SKM-1 (cell line): ENCODE results near the gene KLRC1.
"Not testable (repeated sequence)": the region's sequence is repeated elsewhere in the genome, so short reads cannot be mapped to it uniquely, and the experiment has no call there.

Source experiments
- DNase-seq: peaks from one replicate; lab custom pipeline; 2025; ENCODE audit not compliant: unreplicated experiment; lab: John Stamatoyannopoulos, UW

Gene KLRC1

DNA sequence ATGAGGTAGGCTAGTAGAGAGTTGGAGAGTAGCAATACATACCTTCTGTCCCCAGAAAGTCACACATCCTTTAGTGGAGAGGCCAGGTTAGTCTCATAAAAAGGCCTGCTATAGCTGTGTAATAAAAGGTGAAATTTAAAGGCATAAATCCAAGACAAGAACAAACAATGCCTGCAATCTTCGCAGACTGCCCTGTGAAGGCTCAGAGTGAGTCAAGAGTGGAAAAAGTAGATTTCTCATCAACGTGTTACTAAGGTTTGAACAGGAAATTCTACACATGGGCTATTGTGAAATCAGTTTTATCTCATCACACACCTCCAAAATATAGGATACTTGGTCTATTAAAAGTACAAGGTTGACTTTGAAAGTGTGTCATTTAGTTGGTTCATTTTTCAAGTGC lies at the start of gene KLRC1:
Gene KLRC1, minus strand, starts transcription at position 222 of the 400 bp plus-strand sequence. CDS start 2,221 bp downstream, outside the sequence.
- DNase-seq: no peak

DNA sequence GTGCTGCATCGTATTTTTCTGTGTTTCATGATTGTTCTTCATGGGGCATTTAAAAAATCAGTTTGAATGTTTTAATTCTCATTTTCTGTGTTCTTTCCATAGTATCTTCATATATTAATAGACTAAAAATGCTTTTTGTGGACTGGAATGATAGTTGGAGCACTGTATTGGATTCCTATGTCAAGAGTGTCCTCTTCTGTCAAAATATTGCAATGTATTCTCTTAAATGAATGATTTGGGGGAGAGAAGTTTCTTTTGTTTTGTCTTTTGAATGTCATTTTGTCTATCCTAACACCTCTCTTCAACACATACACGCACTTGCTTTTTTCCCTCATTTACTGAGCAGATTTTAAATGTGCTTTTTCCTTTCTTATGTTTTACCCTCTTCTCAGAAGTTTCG lies 47.9 kb upstream of the KLRC1 start:
- no peak for DNase-seq

DNA sequence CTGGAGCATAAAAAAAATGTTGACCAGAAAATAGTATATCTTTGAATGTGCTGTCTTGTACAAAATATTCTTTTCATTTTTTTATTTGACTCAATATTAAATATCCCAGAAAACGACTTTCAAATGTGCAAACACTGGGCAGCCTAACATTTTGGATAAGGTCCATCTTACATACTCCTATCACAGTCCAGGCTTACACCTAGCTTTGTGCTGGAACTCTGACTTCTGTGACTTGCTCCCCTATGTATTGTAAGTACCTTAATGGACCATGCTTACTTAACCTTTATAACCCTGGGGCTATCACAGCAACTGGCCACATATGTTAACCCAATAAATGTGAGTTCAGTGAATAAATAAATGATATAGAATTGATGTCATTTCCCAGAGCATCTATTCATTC lies 44.9 kb upstream of the KLRC1 start:
- DNase-seq: no peak

DNA sequence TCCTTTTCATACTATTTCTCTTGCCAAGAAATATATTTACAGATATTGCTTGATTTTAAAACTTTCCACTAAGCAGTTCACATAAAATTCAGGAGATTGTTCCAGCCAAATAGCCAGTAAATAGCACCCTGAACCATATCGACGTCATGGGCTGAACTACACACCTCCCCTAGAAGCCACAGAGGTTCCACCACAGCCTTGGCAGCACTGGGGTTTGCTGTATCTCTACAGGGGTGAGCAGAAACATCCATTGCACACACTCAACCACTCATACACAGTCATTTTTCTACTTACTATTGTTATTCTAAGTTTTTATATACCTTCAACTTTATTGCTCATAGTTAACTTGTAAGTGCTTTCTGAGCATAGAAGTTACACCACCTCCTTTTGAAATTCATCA lies 44.4 kb upstream of the KLRC1 start:
- no peak for DNase-seq

DNA sequence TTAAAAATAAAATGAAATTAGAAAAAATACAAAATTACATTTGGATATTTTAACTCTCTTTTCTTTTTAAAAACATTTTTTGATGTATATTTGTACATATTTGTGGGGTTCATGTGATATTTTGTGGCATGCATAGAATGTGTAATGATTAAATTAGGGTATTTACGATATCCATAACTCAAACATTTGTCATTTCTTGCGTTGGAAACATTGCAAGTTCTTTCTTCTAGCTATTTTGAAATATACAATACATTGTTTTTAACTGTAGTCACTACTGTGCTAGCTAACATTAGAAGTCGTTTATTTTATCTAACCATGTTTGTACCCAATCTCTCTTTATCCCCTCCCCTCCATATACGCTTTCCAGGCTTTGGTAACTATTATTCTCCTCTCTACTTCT lies 38.6 kb upstream of the KLRC1 start:
- no peak for DNase-seq

DNA sequence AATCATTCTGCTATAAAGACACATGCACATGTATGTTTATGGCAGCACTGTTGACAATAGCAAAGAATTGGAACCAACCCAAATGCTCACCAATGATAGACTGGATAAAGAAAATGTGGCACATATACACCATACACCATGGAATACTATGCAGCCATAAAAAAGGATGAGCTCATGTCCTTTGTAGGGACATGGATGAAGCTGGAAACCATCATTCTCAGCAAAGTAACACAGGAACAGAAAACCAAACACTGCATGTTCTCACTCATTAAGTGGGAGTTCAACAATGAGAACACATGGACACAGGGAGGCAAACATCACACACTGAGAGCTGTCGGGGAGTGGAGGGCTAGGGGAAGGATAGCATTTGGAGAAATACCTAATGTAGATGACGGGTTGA lies 34.2 kb upstream of the KLRC1 start:
- DNase-seq: not testable (repeated sequence)

DNA sequence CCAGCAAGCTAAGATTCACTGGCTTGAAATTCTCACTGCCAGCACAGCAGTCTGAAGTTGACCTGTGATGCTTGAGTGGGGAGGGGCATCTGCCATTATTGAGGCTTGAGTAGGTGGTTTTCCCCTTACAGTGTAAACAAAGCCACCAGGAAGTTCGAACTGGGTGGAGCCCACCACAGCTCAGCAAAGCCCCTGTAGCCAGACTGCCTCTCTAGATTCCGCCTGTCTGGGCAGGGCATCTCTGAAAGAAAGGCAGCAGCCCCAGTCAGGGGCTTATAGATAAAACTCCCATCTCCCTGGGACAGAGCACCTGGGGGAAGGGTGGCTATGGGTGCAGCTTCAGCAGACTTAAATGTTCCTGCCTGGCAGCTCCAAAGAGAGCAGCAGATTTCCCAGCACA lies 28.7 kb upstream of the KLRC1 start:
- DNase-seq: not testable (repeated sequence)

DNA sequence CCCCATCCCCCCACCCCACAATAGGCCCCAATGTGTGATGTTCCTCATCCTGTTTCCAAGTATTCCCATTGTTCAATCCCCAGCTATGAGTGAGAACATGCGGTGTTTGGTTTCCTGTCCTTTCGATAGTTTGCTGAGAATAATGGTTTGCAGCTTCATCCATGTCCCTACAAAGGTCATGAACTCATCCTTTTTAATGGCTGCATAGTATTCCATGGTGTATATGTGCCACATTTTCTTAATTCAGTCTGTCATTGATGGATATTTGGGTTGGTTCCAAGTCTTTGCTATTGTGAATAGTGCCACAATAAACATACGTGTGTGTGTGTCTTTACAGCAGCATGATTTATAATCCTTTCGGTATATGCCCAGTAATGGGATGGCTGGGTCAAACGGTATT lies 19.6 kb upstream of the KLRC1 start:
- DNase-seq: not testable (repeated sequence)

DNA sequence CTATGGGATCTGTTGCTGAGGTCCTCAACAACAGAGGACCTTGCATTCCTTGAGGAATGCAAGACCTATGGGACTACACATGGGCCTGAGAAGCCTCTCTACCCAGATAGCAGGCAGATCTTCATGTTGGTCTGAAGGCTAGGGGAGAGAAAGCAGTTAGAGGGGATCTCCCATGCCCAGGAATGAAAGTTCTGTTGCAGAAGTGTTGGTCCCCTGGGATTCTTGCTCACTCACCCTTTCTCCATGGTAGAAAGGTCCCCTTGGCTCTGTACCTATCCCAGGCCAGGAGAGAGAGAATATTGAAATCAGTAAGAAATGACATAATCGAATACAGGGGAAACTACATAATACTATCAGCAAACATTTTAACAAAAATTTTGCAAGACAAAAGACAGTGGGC lies 16.5 kb upstream of the KLRC1 start:
- no peak for DNase-seq

DNA sequence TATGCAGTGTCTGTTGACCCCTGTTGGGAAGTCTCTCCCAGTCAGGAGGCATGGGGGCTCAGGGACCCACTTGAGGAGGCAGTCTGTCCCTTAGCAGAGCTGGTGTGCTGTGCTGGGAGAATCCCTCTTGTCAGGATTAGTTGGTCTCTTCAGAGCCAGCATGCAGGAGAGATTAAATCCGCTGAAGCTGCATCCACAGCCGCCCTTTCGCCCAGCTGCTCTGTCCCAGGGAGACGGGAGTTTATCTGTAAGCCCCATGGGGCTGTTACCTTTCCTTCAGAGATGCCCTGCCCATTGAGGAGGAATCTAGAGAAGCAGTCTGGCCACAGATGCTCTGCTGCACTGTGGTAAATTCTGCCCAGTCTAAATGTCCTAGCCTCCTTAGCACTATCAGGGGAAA lies 13.1 kb upstream of the KLRC1 start:
- no peak for DNase-seq

DNA sequence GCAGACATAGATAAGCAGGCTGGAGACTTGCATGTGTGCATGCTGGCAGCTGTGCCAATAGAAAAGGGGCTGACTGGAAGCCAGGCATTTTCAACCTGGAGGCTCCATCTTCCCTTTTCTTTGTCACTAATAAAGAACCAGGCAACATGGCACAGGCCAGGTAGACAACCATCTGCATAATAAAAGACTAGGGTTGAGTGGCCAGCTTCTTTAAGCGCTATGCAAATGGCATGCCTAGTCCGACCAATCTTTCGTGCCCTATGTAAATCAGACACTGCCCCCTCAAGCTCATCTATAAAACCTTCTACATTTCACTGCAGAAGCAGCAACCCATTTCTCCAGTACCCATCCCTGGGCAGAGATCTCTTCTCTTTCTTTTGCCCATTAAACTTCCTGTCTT lies 4.6 kb upstream of the KLRC1 start:
- DNase-seq: no peak

DNA sequence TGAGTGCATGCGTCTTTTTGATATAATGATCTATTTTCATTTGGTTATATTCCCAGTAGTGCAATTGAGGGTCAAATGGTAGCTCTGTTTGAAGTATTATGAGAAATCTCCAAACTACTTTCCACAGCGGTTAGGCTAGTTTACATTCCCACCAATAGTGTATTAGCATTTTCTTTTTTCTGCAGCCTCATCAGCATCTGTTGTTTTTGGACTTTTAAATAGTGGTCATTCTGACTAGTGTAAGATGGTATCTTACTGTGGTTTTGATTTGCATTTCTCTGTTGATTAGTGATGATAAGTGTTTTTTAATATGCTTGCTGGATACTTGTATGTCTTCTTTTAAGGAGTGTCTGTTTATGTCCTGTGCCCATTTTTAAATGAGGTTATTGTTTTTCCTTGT lies 3.7 kb upstream of the KLRC1 start:
- no peak for DNase-seq

DNA sequence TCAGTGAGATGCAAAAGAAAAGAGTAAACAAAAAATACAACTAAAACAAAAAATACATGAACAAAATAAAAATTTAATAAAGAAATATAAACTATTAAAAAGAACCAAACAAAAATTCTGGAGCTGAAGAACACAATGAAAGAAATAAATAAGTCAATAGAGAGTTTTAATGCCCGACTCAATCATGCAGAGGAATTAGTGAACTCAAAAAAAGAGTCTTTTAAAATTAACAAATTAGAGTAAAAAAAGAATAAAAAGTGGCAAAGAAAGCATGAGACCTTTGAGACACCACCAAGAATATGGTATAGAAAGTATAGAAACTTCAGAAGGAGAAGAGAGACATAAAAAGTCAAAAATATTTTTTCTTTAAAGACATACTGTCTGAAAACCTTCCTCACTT lies 2.6 kb upstream of the KLRC1 start:
- no peak for DNase-seq

DNA sequence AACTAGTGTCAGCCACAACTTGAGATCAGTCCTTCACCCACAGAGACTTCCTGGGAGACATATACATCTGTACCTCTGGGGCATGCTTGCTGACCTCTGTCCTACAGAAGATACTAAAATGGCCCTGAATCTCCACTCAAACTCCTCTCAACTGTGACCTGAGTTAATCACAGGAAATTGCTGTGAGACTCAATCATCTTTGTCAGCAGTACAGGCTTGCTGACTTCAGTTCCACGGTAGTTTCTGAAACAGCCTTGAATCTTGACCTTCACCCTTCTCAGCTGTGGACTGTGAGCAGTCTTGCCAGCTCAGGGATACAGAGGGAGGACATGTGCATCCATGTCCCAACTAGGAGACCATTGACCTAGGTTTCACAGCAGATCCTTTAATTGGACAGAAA lies 1.4 kb upstream of the KLRC1 start:
- no peak for DNase-seq

DNA sequence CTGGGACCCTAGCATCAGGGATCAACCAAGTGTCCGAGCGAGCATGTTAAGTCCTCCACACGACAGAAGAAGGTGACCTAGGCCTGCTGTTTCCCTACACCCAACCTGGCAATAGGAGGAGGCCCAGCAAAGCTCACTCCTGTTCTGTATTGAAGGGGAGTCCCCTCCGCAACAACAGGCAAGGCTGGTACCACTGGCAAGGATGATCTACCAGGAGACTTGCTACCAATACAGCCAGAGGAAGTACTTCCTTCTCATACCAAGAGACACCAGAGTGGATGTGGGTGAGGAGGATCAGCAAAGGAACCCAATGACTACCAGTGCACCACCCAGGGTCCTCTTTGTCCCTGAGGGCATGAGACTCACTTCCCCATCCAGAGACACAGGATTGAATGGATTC lies 4.9 kb downstream of the KLRC1 start:
- DNase-seq: no peak

DNA sequence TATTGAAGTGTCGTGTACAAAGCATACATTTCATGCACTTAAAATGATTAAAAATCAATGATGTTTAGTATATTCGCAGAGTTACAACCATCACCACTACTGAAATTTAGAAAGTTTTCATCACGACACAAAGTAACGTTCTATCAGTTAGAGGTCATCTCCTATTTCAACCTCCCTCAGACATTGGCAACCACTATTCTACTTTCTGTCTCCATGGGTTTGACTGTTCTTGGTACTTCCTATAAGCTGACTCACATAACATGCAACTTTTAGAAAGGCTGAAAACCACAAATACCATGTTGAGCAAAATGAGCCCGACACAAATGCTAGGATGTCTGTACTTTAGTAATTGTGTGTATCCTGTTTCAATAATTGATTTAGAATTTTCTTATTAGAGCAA lies 7.1 kb downstream of the KLRC1 start:
- not testable (repeated sequence) for DNase-seq

DNA sequence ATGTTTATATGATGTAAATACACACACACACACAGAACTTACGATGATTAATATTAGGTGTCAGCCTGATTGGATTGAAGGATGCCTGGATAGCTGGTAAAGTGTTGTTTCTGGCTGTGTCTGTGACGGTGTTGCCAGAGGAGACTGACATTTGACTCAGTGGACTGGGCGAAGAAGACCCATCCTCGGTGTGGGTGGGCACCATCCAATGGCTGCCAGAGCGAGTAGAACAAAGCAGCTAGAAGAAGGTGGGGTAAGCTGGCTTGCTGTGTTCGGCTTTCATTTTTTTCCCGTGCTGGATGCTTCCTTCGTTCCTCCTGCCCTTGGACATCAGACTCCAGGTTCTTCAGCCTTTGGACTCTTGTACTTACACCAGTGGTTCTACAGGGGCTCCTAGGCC lies 12.0 kb downstream of the KLRC1 start:
- DNase-seq: not testable (repeated sequence)

DNA sequence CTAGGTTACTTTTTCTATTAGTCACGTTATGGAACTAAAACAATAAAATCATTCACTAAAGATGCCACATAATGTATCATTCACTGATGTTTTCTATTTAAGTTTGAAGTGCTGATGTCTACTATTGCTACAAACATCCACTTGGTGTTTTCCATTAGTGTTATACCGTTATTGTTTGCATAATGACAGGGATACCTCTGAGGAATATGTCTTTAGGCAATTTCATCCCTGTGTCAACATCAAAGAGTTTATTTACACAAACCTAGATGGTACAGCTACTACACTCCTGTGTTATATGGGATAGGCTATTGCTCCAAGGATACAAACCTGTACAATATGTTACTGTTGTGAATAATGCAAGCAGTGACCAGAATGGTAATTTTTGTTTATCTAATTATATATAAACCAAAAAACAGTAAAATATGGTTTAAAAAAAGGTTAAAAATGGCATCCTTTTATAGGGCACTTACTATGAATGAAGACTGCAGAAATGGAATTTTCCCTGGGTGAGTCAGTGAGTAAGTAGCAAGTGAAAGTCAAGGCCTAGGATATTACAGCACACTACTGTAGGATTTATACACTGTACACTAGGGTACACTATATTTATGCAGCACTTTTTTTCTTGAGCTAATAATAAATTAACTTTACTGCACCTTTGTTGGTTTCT lies 13.4 kb downstream of the KLRC1 start:
- not testable (repeated sequence) for DNase-seq

DNA sequence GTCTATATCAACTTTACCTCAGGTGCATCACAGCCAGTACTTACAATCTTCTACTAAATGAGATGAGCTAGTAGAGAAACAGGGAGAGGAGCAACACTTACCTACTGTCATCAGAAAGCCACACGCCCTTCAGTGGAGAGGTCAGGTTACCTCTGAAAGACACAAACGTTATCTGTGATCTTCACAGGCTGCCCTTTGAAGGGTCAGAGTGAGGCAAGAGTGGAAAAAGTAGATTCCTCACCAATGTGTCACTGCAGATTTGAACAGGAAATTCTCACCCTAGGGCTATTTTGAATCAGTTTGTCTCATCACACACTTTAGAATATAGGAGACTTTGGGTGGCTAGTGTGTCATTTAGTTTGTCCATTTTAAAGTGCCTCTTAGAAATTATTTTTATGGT lies 15.6 kb downstream of the KLRC1 start:
- not testable (repeated sequence) for DNase-seq

DNA sequence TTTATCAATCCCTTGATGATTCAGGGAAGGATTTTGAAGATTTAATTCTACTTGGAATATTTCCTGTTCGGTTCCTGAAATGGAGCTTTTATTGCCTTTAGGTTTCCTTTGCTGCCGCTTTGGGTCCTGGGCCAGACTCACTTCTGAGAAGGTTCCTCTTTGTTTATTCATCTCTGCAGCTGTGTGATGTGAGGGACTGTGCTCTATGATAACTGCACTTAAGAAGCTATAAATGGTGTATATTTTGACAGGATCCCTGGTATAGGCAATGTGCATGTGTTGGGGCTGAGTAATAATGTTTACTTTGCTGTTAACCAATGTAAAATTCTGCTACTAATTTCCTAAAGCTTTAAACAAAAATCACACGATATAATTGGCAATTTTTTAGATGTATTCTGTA lies 17.4 kb downstream of the KLRC1 start, which contains the start of gene KLRC2:
Gene KLRC2, minus strand, starts transcription at position 195 of the 400 bp plus-strand sequence. Its CDS starts 24 bp downstream, at position 171.
- not testable (repeated sequence) for DNase-seq

DNA sequence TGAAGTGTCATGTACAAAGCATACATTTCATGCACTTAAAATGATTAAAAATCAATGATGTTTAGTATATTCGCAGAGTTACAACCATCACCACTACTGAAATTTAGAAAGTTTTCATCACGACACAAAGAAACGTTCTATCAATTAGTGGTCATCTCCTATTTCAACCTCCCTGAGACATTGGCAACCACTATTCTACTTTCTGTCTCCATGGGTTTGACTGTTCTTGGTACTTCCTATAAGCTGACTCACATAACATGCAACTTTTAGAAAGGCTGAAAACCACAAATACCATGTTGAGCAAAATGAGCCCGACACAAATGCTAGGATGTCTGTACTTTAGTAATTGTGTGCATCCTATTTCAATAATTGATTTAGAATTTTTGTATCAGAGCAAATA lies 22.6 kb downstream of the KLRC1 start:
- not testable (repeated sequence) for DNase-seq

DNA sequence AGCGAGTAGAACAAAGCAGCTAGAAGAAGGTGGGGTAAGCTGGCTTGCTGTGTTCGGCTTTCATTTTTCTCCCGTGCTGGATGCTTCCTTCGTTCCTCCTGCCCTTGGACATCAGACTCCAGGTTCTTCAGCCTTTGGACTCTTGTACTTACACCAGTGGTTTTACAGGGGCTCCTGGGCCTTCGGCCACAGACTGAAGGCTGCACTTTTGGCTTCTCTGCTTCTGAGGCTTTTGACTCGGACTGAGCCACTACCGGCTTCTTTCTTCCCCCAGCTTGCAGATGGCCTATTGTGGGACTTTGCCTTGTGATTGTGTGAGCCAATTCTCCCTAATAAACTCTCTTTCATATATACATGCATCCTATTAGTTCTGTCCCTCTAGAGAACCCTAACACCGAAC lies 27.2 kb downstream of the KLRC1 start:
- not testable (repeated sequence) for DNase-seq

DNA sequence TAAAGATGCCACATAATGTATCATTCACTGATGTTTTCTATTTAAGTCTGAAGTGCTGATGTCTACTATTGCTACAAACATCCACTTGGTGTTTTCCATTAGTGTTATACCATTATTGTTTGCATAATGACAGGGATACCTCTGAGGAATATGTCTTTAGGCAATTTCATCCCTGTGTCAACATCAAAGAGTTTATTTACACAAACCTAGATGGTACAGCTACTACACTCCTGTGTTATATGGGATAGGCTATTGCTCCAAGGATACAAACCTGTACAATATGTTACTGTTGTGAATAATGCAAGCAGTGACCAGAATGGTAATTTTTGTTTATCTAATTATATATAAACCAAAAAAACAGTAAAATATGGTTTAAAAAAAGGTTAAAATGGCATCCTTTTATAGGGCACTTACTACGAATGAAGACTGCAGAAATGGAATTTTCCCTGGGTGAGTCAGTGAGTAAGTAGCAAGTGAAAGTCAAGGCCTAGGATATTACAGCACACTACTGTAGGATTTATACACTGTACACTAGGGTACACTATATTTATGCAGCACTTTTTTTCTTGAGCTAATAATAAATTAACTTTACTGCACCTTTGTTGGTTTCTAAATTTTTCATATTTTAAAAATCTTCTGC lies 28.8 kb downstream of the KLRC1 start:
- DNase-seq: not testable (repeated sequence)
